H7 (cell line): ENCODE measurements around the gene CRYAB. TPM values are rescaled to one million over a fixed set of nuclear protein-coding genes. Genes with fewer than 3 reads are reported as not detected.
"Not testable (repeated sequence)": the region's sequence is repeated elsewhere in the genome, so short reads cannot be mapped to it uniquely, and the experiment has no call there.

Source experiments
- DNase-seq: peaks from one replicate; pipeline ENCODE4 v3.0.0; 2012
- H3K27me3 ChIP-seq: 2 replicates; pipeline ENCODE4 v1.6.0; 2011; ENCODE audit warnings: mild to moderate bottlenecking, low read length; ENCODE audit not compliant: control insufficient read depth, insufficient read depth
- H3K36me3 ChIP-seq: replicated peaks from 2 replicates; pipeline ENCODE4 v1.5.1; 2011; ENCODE audit warnings: low read length; ENCODE audit not compliant: control insufficient read depth, insufficient read depth
- H3K4me3 ChIP-seq: 2 replicates; pipeline ENCODE4 v1.5.1; 2011; ENCODE audit warnings: low read depth, mild to moderate bottlenecking, control low read depth, low read length, moderate library complexity; ENCODE audit not compliant: insufficient read depth
- total RNA-seq: library from RNA; depleted of rRNA; stranded (reverse); fragments of >200 nt; shearing (Covaris generic); gene quantifications from 2 replicates; pipeline ENCODE4 v1.2.3, GENCODE V29; 2014

Gene CRYAB
- total RNA-seq, 1 experiment from 2014 or later: 1.5 TPM

GRCh38 chr11:111905411-111905810 lies 6.2 kb downstream of the CRYAB start:
- H3K27me3 ChIP-seq: no peaks in the 10 kb centered on the region
- no peak for DNase-seq
- H3K36me3 ChIP-seq: no peaks in the 10 kb centered on the region
- H3K4me3 ChIP-seq: no peak overlapping the region

- H3K27me3 ChIP-seq: no peaks in the 10 kb centered on the region
- H3K36me3 ChIP-seq: no peaks in the 10 kb centered on the region
- DNase-seq: no peak
These were observed 24.7 kb downstream of the CRYAB start for GRCh38 chr11:111886844-111887243.

GRCh38 chr11:111886032-111886431 lies 25.5 kb downstream of the CRYAB start:
- Histone ChIP-seq H3K27me3 (no peaks in the 10 kb centered on the region), H3K36me3 (no peaks in the 10 kb centered on the region), H3K4me3 (no peak overlapping the region)
- no peak for DNase-seq

More at GRCh38 chr11:111886844-111887243, 24.7 kb downstream of the CRYAB start:
- H3K4me3 ChIP-seq: no peak overlapping the region

- H3K27me3 ChIP-seq, H3K4me3 ChIP-seq, H3K36me3 ChIP-seq, DNase-seq: not testable (repeated sequence)
These were observed 26.5 kb downstream of the CRYAB start for GRCh38 chr11:111885053-111885452.

DNA sequence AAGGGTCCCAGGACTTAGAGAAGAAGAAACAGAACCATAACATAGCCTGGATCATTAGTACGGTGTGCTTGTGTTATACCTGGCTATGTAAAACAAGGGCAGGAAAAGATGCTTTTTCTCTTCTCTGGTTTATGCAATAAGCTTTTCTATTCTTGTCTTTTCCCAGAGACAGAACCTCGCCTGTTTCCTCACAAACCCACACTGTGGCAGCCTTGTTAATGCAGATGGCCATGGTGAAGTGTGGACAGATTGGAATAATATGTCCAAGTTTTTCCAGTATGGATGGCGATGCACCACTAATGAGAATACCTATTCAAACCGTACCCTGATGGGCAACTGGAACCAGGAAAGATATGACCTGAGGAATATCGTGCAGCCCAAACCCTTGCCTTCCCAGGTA lies 29.4 kb downstream of the CRYAB start:
- Histone ChIP-seq H3K4me3 (no peak overlapping the region), H3K27me3 (no peaks in the 10 kb centered on the region), H3K36me3 (no peaks in the 10 kb centered on the region)
- no peak for DNase-seq

DNA sequence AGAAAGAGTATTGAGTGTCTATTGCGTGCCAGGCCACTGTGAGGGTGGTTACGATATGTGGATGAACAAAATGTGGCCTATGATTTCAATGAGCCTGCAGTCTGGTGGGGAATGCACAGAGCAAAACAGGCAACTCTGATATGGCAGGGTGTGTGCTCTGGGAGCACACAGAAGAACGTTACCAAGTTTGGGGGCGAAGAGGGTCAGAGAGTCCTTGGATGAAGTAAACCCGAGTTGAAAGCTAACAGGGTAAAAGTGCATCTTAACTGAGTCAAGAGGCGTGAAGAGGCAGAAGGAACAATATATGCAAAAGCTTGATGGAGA lies 32.0 kb downstream of the CRYAB start:
- no peaks in the 10 kb centered on the region for H3K27me3 ChIP-seq

DNA sequence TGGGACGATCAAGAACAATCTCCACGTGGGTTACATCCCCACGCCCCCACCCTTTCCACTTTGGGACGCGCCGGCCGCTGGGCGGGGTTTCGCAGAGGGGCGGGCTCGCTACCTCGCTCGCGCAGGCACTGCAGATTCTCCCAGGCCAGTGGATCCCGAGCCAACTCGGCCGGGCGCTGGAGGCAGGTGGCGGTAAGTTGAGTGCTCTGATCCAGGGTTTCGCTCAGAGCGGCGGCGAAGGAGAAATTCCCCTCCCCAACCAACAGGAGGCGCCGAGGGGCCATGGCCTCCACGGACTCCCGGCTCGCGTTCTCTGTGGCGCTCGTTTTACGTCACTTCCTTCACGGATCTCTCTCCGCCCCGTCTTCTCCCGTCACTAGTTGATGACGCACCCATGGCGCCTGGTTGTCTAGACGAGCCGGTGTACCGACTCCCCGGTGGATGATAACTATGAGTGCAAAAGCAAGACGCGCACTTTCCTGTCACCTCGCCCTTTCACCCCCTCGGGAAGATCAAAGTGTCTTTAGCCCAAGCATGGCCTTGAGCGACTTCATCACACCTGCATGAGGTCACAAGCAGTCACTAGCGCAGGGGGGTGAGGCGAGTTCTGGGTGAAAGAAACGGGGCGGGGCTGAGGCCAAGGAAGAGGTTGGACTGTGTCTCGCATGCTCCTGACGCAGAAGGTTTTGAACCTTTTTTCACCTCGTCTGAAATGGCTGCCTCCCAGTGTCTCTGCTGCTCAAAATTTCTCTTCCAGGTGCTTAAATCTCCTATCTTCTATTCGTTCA lies 32.5 kb downstream of the CRYAB start, which contains the start of the genes CFAP68 and FDXACB1:
TSS of gene CFAP68 (plus strand) at position 693 of the 788 bp plus-strand sequence. CDS start at position 713, 20 bp downstream.
TSS of gene FDXACB1 (minus strand) at position 317 of the 788 bp plus-strand sequence. CDS start at position 284, 33 bp downstream.
- Histone ChIP-seq H3K4me3 (peak within 1 kb of the TSS; percentile 66), H3K36me3 (no peaks in the 10 kb centered on the region), H3K27me3 (no peaks in the 10 kb centered on the region)
- DNase-seq: peak; percentile 94

More for the DNA sequence above, 32.0 kb downstream of the CRYAB start:
- no peaks in the 10 kb centered on the region for H3K36me3 ChIP-seq
- H3K4me3 ChIP-seq: peak overlapping the region; percentile 66
- no peak for DNase-seq

DNA sequence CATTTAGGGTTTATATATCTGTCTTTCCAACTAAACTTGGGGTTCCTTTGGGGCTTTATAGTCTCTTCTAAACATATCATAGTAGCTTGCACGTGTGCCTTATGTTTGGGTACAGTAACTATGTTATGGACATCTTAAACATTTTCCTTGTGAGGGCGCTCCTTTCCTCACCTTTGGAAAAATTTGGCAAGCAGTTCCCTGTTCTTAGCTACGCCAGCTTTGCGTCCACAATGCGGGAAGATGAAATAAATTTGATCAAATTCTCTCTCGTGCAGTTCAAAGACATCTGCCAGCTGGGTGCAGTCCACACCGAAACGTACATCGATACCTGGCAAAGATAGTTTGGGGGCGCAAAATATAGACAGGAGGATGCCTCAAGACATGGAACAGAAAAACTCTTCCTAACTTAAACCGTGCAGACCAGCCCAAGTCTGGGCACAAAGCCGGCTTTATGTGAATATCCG lies 33.2 kb downstream of the CRYAB start:
- DNase-seq: no peak
- H3K27me3 ChIP-seq: no peaks in the 10 kb centered on the region
- no peaks in the 10 kb centered on the region for H3K36me3 ChIP-seq

GRCh38 chr11:111871693-111872161 lies 39.8 kb downstream of the CRYAB start:
- Histone ChIP-seq H3K36me3 (no peaks in the 10 kb centered on the region; the same call in 1 of the 2 replicates), H3K4me3 (peak overlapping the region; percentile 74), H3K27me3 (no peaks in the 10 kb centered on the region)
- peak; percentile 14 for DNase-seq

More for the DNA sequence above, 33.2 kb downstream of the CRYAB start:
- H3K4me3 ChIP-seq: peak overlapping the region; percentile 66

- peak; percentile 95 for DNase-seq
These were observed 40.5 kb downstream of the CRYAB start, which contains the start of gene ALG9 for GRCh38 chr11:111870886-111871692. ALG9 (minus strand) TSS chr11:111871581; CDS start chr11:111871482, 99 bp downstream.

GRCh38 chr11:111870522-111870885 lies 41.1 kb downstream of the CRYAB start:
- H3K27me3 ChIP-seq: no peaks in the 10 kb centered on the region
- H3K4me3 ChIP-seq: peak overlapping the region; percentile 74
- H3K36me3 ChIP-seq: peaks cover 3% of the 10 kb centered on the region
- DNase-seq: no peak

More at GRCh38 chr11:111870886-111871692, 40.5 kb downstream of the CRYAB start, which contains the start of gene ALG9:
- peak within 1 kb of the TSS; percentile 74 for H3K4me3 ChIP-seq
- H3K27me3 ChIP-seq: no peaks in the 10 kb centered on the region
- peaks cover 3% of the 10 kb centered on the region for H3K36me3 ChIP-seq

GRCh38 chr11:111870113-111870512 lies 41.5 kb downstream of the CRYAB start:
- Histone ChIP-seq H3K36me3 (peaks cover 3% of the 10 kb centered on the region), H3K27me3 (no peaks in the 10 kb centered on the region), H3K4me3 (no peak overlapping the region)
- no peak for DNase-seq

- DNase-seq: no peak
These were observed 51.3 kb downstream of the CRYAB start for GRCh38 chr11:111860257-111860656.

More at GRCh38 chr11:111860257-111860656, 51.3 kb downstream of the CRYAB start:
- Histone ChIP-seq H3K36me3 (no peaks in the 10 kb centered on the region), H3K4me3 (no peak overlapping the region), H3K27me3 (no peaks in the 10 kb centered on the region)
